Tibial nerve (tissue), 3 donors: ENCODE results near the gene SETX.

Experiments
- CTCF ChIP-seq, 5 experiments: fragments of 200-600 bp in 3 of 5; fragments of 450-650 bp in 2 of 5; sonication (generic) in 3 of 5; IDR thresholded peaks; one replicate each; pipeline ENCODE4 v1.5.1; 2016 to 2019; ENCODE audit warnings: antibody characterized with exemption in 5 of 5, mild to moderate bottlenecking in 3 of 5, moderate library complexity in 2 of 5
- POLR2A ChIP-seq, 2 donors: fragments of 450-650 bp; IDR thresholded peaks; one replicate each; pipeline ENCODE4 v1.6.1; 2017; ENCODE audit warnings: antibody characterized with exemption in 2 of 2, mild to moderate bottlenecking in 2 of 2, moderate library complexity in 2 of 2

- TF ChIP-seq CTCF (IDR thresholded peaks at IDR 0.05) = no peak
- no peak for TF ChIP-seq POLR2A (IDR thresholded peaks at IDR 0.05)
Observed at GRCh38 chr9:132214027-132214622, 140.7 kb downstream of the SETX start.
